Measurements from ENCODE around the gene DOCK2.

Gene DOCK2

GRCh38 chr5:169848271-169848670 is 211.2 kb downstream of the DOCK2 start (continued):
- TF ChIP-seq ZNF555 (tag by site-specific recombination; conservative IDR thresholded peaks at IDR 0.05), result no peak

- TF ChIP-seq ZNF501 (tag by site-specific recombination; IDR thresholded peaks at IDR 0.05), result no peak
- TF ChIP-seq MYNN (tag by site-specific recombination; IDR thresholded peaks at IDR 0.05; ENCODE audit: borderline replicate concordance), result no peak
- no peak for TF ChIP-seq ZNF354C (tag by site-specific recombination; IDR thresholded peaks at IDR 0.05; ENCODE audit: borderline replicate concordance, low read depth)
- ChIA-PET POLR2A (no interaction called here), CTCF (no interaction called here)
- H3K4me1 ChIP-seq (ENCODE audit: control insufficient read depth, insufficient read depth, low read length), result no peaks in the 10 kb centered on the region
- no peaks in the 10 kb centered on the region for H3K36me3 ChIP-seq (ENCODE audit: control insufficient read depth in 2 of 2, insufficient read depth in 1 of 2, low read length in 2 of 2)
- H3K9me3 ChIP-seq (ENCODE audit: control insufficient read depth, insufficient read depth, low read depth, low read length), result no peaks in the 10 kb centered on the region
- no peak overlapping the region for H3K27ac ChIP-seq (ENCODE audit: extremely low read depth, low read depth, low read length)
- no peak overlapping the region for H3K4me3 ChIP-seq (ENCODE audit: low read depth, low read length)
Measured at GRCh38 chr5:169848792-169849191, 211.7 kb downstream of the DOCK2 start.

- ChIA-PET POLR2A (no interaction called here), CTCF (interaction anchor here (0.6 to 1.4 kb wide), 5 partner anchors 9 to 1379 kb away, joined by 3 to 7 read pairs (median 4); partner anchors contain the start of gene INSYN2B)
- no peaks in the 10 kb centered on the region for H3K36me3 ChIP-seq (ENCODE audit: control insufficient read depth in 2 of 2, insufficient read depth in 1 of 2, low read length in 2 of 2)
Measured at GRCh38 chr5:169850409-169850808, 213.3 kb downstream of the DOCK2 start.

GRCh38 chr5:169851321-169851850 is 214.3 kb downstream of the DOCK2 start:
- POLR2A ChIA-PET, result no interaction called here
- no peaks in the 10 kb centered on the region for H3K9me3 ChIP-seq (ENCODE audit: control insufficient read depth, insufficient read depth, low read depth, low read length)
- H3K36me3 ChIP-seq (ENCODE audit: control insufficient read depth in 2 of 2, insufficient read depth in 1 of 2, low read length in 2 of 2), result no peaks in the 10 kb centered on the region
- CTCF ChIA-PET, result interaction anchor here (2.0 kb wide), 1 partner anchor 129 kb away, joined by 7 read pairs; the partner anchor contains the start of gene INSYN2B
- no peak overlapping the region for H3K4me3 ChIP-seq (ENCODE audit: low read depth, low read length)
- H3K27ac ChIP-seq (ENCODE audit: extremely low read depth, low read depth, low read length), result no peak overlapping the region
- H3K4me1 ChIP-seq (ENCODE audit: control insufficient read depth, insufficient read depth, low read length), result no peaks in the 10 kb centered on the region
- no peak for TF ChIP-seq ZNF837 (tag by site-specific recombination; IDR thresholded peaks at IDR 0.05)
- no peak for TF ChIP-seq ZNF26 (tag by site-specific recombination; IDR thresholded peaks at IDR 0.05)
- TF ChIP-seq ZFP3 (tag by site-specific recombination; IDR thresholded peaks at IDR 0.05; ENCODE audit: low read depth), result no peak
- no peak for TF ChIP-seq ZBTB8A (tag by site-specific recombination; IDR thresholded peaks at IDR 0.05)
- no peak for TF ChIP-seq ZNF626 (tag by site-specific recombination; IDR thresholded peaks at IDR 0.05)
- no peak for TF ChIP-seq ZNF175 (tag by site-specific recombination; IDR thresholded peaks at IDR 0.05)
- no peak for TF ChIP-seq ZFP41 (tag by site-specific recombination; IDR thresholded peaks at IDR 0.05; ENCODE audit: borderline replicate concordance)
- no peak for TF ChIP-seq HOXD13 (CRISPR knock-in tag; IDR thresholded peaks at IDR 0.05; ENCODE audit: borderline replicate concordance)
- TF ChIP-seq ZNF830 (tag by site-specific recombination; IDR thresholded peaks at IDR 0.05; ENCODE audit: low read depth), result no peak
- TF ChIP-seq SCRT1 (tag by site-specific recombination; IDR thresholded peaks at IDR 0.05; ENCODE audit: borderline replicate concordance), result no peak
- TF ChIP-seq ZBTB26 (tag by site-specific recombination; optimal IDR thresholded peaks at IDR 0.05), result no peak
- no peak for TF ChIP-seq ZNF169 (tag by site-specific recombination; IDR thresholded peaks at IDR 0.05)
- no peak for TF ChIP-seq ZSCAN16 (tag by site-specific recombination; IDR thresholded peaks at IDR 0.05)
- TF ChIP-seq GLI4 (tag by site-specific recombination; IDR thresholded peaks at IDR 0.05), result no peak
- TF ChIP-seq ZNF302 (tag by site-specific recombination; IDR thresholded peaks at IDR 0.05; ENCODE audit: low read depth), result no peak
- TF ChIP-seq ZBTB10 (tag by site-specific recombination; IDR thresholded peaks at IDR 0.05), result no peak
- no peak for TF ChIP-seq ZNF473 (tag by site-specific recombination; IDR thresholded peaks at IDR 0.05)

More at GRCh38 chr5:169850409-169850808, 213.3 kb downstream of the DOCK2 start:
- TF ChIP-seq ZNF513 (tag by site-specific recombination; IDR thresholded peaks at IDR 0.05) (no peak), ZNF2 (tag by site-specific recombination; IDR thresholded peaks at IDR 0.05) (peak; percentile 99)
- no peaks in the 10 kb centered on the region for H3K9me3 ChIP-seq (ENCODE audit: control insufficient read depth, insufficient read depth, low read depth, low read length)
- no peak overlapping the region for H3K27ac ChIP-seq (ENCODE audit: extremely low read depth, low read depth, low read length)
- no peak overlapping the region for H3K4me3 ChIP-seq (ENCODE audit: low read depth, low read length)
- H3K4me1 ChIP-seq (ENCODE audit: control insufficient read depth, insufficient read depth, low read length), result no peaks in the 10 kb centered on the region

Data from HEK293 (cell line).